ENCODE data around the gene KCNK1.
"Not testable (repeated sequence)": the region's sequence is repeated elsewhere in the genome, so short reads cannot be mapped to it uniquely, and the experiment has no call there.

DNA sequence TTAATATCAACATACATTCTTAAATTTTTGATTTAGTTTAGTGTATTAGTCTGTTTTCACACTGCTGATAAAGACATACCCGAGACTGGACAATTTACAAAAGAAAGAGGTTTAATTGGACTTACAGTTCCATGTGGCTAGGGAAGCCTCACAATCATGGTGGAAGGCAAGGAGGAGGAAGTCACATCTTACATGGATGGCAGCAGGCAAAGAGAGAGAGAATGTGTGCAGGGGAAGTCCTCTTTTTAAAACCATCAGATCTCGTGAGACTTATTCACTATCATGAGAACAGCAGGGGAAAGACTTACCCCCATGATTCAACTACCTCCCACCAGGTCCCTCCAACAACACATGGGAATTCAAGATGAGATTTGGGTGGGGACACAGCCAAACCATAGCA lies 56.5 kb downstream of the KCNK1 start:
- TF ChIP-seq, protein P1, sequence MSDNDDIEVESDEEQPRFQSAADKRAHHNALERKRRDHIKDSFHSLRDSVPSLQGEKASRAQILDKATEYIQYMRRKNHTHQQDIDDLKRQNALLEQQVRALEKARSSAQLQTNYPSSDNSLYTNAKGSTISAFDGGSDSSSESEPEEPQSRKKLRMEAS (IDR thresholded peaks at IDR 0.05; ENCODE audit: low read depth, low read length): not testable (repeated sequence)
- not testable (repeated sequence) for TF ChIP-seq MYC (IDR thresholded peaks at IDR 0.05; ENCODE audit: low read depth, low read length)
